Activated gamma-delta T cell treated with Interleukin-2 at 50 U/mL for 16 hours (primary cell): ENCODE results near the gene ZBTB16.

Source experiments
- DNase-seq: peaks from one replicate; pipeline ENCODE4 v3.0.0-alpha.2; 2020

Gene ZBTB16

DNA sequence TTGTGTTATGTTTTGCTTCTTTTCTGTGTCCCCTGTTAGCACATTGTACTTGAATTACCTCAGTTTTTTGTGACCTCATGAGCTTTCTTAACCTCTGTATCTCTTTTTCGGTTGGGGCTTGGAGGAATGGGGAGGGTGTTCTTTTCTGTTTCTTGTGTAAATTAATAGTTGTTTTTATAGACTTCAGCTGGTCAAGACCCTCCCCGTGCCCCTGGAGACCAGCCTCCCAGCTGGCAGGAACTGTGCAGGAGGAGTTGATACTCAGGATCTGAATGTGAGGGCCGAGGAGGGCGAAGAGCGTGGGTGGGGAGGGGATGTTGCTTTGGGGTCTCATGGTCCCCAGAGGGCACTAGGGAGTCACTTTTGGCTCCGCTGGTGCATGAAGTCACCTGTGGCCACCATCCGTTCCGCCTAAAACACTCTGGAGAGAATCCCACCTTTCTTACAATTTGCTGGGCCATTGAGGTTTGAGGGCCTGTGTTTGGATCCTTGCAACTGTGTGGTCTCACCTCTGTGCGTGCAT lies 192.4 kb downstream of the ZBTB16 start:
- no peak for DNase-seq

DNA sequence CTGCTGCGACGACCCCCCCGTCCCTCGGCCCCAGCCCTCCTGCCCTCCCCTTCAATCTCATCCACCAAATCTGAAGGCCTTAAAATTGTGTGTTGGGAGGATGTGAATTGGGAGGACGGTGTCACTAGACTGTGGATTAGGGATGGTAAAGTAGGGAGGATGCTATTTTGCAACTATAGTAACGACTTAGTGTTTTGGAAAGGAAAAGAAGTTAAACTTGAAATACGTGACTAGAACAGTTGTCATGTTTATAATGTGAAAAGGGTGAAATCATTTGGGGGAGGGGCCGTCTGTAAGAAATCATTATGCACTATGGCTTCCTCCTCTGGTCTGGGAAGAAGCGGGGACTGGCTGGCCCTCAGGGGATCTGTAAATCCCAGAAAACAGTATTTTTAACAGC lies 193.3 kb downstream of the ZBTB16 start:
- no peak for DNase-seq

DNA sequence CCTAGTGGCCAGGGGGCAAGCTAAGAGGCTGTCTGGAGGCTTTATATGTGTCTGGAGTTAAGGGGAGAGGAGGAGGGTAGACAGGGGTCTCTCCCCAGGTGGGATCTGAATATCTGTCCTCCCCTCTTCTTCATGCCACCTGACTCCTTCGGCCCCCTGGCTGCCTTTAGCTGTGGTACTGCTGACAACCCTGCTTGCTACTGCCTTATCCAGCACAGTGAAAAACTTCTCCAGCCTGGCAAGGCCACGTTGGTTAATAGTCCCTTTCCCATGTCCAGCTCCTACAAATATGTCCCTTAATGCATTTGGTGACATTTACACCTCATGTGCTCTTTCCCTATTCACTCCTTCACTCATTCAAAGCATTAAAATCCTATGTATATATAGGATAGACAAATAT lies 194.3 kb downstream of the ZBTB16 start:
- no peak for DNase-seq

DNA sequence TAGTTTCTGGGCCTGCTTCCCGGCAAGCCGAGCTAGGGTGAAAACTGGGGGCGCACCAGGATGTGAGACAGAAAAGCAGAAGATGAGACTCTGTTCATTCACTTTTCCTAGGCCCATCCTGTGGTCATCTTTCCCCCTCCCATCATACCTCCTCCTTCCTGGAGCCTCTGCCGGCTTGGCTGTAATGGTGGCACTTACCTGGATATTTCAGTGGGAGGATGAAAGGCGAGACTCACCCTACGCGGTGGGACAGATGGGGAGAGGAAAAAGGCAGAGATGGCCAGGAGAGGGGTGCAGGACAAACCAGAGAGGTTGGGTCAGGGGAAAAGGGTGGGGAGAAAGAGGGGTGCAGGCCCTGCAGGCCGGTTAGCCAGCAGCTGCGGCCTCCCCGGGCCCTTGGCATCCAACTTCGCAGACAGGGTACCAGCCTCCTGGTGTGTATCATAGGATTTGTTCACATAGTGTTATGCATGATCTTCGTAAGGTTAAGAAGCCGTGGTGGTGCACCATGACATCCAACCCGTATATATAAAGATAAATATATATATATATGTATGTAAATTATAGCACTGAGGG lies 195.1 kb downstream of the ZBTB16 start:
- DNase-seq: no peak

DNA sequence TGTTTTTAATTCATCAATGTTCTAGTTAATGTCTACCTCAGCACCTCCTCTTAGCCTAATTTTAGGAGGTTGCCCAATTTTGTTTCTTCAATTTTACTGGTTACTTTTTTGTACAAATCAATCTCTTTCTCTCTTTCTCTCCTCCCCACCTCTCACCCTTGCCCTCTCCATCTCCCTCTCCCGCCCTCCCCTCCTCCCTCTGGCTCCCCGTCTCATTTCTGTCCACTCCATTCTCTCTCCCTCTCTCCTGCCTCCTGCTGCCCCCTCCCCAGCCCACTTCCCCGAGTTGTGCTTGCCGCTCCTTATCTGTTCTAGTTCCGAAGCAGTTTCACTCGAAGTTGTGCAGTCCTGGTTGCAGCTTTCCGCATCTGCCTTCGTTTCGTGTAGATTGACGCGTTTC lies 195.8 kb downstream of the ZBTB16 start:
- DNase-seq: no peak

DNA sequence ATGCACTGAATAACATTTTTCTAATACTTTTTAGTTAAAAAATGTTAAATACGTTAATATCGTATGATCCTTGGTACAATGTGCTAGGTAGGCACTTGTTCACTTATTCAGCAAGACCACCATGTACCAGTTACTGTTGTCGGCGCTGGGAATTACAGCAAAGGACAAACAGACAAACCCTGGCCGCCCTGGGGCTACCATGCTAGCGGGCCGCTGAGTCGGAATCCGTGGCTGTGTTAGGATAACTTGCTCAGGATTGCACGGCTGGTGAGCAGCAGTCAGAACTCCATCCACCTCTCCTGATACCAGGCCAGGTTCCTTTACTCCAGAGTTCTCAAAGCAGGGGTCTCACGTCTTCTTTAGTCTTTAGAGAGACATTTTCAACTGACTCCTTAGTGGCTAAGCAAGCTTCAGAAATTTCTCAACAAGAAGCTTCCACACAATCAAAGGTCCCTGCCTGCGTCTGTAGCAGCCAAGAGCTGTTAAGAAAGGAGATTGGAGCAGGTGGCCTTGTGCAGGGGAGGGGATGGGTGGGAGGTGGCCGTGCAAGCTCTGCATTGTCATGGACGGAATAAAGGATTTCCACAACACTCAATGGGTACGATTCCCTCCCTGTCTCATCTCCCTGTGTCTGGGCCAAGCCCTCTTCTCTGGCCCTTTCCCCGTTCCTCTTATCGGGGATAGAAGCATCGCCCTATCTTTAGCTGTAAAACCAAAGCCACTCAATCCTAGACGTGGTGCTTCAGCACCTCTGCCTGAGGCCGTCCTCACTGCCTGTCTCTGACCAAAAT lies 196.9 kb downstream of the ZBTB16 start:
- no peak for DNase-seq

DNA sequence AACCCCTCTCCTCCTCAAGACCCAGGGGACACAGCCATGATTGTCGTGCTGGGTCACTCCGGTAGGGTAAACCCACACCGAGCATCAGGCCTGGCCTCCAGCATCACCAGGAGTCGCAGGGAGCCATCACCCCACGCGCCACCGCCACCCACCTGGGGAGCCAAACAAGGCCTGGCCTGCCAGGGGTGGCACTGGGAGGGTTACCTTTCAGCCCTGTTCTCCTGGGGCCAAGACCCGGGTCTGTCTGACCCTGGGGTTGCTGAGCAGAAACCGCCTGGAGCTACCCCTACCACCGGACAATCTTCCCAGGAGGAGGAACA lies 197.4 kb downstream of the ZBTB16 start:
- no peak for DNase-seq

DNA sequence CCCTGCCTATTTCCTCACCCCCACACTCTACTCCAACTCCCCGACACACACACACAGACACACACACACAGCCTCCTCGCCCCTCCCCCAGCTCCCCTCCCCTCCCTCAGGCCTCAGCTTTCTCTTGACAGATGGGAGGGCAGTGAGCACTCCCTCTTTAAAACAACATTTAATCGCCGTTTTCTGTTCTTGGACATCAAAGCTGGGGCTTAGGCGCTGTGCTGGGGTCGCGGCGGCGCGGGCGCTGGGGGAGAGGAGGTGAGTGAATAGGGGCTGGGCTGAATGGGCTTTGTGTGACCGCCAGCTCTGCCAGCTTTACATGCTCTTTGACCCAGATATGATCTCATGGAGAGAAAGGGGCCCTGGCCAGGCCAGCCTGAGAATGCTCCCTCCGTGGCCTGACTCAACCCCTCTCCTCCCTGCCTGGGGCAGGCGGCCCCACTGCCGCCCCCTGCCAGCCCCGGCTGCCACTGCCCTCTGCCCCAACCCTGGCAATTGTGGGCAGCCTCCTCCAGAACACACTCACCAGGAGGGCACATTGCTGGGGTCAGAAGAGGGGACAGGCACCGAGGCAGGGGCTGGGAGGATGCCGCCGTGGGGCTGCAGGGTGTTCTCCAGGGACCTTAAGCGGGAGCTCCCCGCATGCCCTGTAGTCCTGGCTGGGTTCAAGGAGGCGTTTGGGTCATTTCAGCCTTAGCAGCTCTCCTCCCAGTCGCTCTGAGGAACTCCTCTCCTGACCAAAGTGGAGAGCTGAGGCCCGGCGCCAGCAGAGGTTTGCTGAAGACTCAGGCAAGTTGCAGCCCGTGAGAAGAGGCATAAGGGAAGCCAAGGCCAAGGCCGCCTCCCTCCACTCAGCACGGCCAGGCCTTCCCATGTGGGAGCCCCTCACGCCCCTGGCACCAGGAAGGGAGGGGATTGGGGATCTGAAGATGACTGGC lies 198.4 kb downstream of the ZBTB16 start:
- DNase-seq: no peak

DNA sequence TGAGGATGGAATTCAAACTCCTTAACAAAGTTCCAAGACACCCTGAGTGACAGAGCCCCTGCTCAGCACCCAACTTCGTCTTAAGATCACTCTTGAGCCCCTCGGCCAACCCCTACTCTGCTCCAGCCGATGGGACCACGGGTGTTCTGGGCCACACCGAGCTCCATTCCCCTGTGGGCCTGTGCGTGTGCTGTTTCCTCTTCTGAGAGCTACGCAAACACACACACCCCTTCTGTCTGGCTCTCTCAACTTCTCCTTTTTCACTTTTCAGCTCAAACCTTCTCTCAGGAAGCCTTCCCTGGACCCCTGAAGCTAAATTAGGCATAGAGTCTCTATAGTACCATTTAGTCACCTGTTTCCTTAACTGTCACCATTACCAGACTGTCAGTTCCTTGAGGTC lies 199.2 kb downstream of the ZBTB16 start:
- no peak for DNase-seq

- DNase-seq: no peak
Measured at GRCh38 chr11:114259124-114259526, 199.6 kb downstream of the ZBTB16 start.

GRCh38 chr11:114259551-114259983 lies 200.1 kb downstream of the ZBTB16 start:
- DNase-seq: no peak

DNA sequence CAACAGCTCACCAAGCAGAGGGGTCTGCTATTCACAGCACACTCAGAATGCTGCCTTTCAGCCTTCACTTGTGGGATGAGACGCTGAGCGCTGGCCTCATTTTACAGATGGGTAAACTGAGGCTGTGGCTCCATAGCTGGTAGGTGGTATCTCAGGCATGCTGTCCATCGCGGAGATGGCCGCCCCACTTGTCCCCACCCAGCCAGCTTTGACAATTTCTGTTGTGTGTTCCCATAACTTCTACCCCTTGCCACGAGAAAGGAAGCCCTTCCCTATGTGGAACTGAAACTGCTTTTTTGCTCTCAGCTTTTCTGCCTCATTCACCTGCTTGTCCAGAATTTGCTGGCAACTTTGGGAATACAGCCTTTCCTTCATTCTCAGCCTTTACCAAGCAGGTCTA lies 200.6 kb downstream of the ZBTB16 start:
- DNase-seq: no peak

DNA sequence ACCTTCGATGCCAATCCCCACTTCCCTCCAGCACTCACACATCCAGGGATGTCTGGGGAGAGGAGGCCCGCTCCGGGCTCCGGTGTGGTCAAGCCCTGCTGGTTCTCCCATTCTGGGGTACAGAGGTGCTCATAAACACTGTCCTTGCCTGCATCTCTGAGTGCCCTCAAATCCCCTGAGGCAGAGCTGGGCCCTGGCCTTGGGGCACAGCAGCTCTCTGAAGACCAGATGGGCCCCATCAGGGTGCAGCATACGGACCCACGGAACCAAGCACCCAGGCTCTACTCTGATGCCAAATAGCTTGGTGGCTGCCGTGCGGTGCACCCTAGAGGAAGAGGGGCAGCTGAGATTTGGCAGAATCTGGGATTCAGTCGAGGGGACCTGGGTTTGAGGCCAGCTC lies 201.0 kb downstream of the ZBTB16 start:
- DNase-seq: no peak

DNA sequence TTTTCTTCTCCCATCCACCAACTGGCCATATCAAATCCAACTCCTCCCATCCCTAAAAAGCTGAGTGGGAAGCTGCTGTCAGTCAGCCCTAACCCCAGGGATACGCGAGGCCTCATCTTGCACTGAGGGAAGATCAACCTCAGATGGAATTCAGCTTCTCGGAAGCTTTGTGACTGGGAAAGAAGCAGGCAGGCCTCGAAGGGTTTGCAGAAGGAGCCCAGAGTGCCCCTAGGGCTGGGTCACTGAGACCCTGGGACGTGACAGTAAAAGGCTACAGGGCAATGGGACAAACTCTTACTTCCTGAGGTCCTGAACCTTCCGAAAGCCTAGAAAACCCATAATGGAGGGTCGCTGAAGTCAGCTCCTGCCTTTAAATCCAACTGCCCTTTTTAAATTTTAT lies 202.3 kb downstream of the ZBTB16 start:
- DNase-seq: no peak

GRCh38 chr11:114262681-114263512 lies 203.4 kb downstream of the ZBTB16 start:
- no peak for DNase-seq

DNA sequence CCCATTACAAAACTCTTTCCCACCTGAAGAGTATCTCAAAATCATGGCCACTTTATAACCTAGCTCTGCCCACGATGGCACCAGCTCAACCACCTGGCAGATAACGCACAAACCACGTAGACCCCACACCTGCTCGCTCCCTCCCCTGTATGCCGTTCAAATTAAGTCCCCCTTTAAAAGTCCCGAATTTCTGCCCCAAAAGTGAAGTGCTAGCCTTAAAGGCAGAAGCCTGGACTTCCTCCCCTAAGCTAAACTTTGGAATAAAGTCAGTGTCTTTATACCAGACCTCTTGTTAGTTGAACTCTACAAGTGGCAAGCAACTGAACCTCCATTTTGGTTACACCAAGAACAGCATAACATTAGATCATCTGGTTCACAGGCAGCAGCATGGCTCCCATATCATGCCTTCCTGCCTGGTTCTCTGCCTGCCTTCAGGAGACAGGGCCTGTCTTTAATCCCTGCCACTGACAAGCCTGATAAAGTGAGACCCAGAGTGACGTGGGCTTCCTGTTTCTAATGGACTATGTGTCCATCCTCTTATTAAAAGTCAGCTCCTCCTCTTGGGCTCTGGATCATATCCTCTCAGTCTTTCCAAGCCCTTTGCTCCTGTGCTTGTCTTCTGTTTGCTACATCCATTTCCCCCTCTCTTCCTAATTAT lies 204.1 kb downstream of the ZBTB16 start:
- DNase-seq: no peak

DNA sequence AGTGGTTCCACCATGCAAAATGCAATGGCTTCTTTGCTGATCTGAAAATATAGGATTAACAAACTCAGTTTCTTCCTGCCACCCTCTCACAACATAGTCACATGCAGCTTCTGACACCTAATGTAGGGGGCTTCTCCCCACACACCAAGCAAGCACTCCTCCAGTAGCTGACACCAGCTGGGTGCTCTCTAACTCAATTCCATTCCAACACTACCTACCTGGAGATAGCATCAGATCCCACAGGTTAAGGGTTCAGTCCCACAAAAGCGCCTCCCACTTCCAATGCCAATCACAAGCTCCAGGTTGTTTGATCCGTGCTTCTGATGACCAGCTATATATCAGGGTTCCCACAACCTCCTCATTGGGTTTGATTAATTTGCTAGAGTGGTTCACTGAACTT lies 204.9 kb downstream of the ZBTB16 start:
- DNase-seq: no peak

DNA sequence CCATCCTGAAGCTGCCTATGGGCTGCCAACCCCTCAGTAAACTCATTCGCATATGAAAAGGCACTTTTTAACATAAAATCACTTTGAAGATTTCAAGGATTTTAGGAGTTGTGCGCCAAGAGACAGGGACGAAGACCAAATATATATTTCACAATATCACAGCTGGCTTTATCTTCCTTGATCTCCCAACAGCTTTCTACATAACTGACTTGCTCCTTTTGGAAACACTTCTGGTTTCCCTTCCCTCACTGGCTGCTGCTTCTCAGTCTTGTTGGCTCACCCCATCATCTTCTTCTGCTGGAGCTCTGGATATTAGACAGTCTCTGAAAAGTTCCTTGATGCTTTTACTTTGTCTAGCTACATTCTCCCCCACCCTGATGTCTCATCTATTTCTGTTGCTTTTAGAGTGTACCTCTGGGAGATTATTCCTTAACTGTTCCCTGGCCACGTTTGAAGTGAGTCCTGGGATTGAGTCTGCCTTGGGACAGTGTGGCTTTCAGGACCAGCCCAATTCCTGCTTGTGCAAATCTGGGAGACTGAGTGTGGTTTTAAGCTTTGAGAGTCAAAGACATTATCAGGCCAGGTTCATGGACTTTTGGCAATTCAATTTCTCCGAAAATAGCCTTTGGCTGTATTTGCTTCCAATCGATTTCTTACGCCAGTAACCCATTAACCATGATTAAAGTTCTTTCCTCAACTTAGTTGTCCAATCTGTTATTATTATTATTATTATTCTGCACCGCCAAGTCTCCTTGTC lies 205.8 kb downstream of the ZBTB16 start:
- no peak for DNase-seq

GRCh38 chr11:114269498-114269897 lies 210.0 kb downstream of the ZBTB16 start:
- DNase-seq: no peak

- no peak for DNase-seq
Measured at GRCh38 chr11:114270531-114271270, 211.2 kb downstream of the ZBTB16 start.

GRCh38 chr11:114271316-114271715 lies 211.8 kb downstream of the ZBTB16 start:
- no peak for DNase-seq
